HEK293T (cell line): Measurements from ENCODE around the gene MESD.

Experiments used
- CTCF ChIA-PET: fragments of 350-600 bp; formaldehyde crosslinking; extraction: SDS; loops from one replicate; lab custom pipeline; 2021; ENCODE audit warnings: antibody characterized with exemption, inconsistent platforms; lab: Yijun Ruan, JAX
- POLR2A ChIA-PET: fragments of 350-600 bp; formaldehyde crosslinking; extraction: SDS; loops from one replicate; lab custom pipeline; 2020; ENCODE audit warnings: antibody characterized with exemption, inconsistent platforms; lab: Yijun Ruan, JAX
- DNase-seq: peaks from one replicate; pipeline ENCODE4 v3.0.0; 2012; ENCODE audit warnings: mixed read lengths; ENCODE audit errors: extremely low spot score
- ARNT ChIP-seq: fragments of 450-650 bp; IDR thresholded peaks from 2 replicates; pipeline ENCODE4 v1.6.1; 2017; ENCODE audit warnings: mild to moderate bottlenecking
- BHLHE40 ChIP-seq: fragments of 450-650 bp; IDR thresholded peaks from 2 replicates; pipeline ENCODE4 v1.6.1; 2016; ENCODE audit warnings: mild to moderate bottlenecking, moderate library complexity, borderline replicate concordance
- CTBP1 ChIP-seq: fragments of 450-650 bp; IDR thresholded peaks from 2 replicates; pipeline ENCODE4 v1.6.1; 2016; ENCODE audit warnings: borderline replicate concordance
- ELF4 ChIP-seq: fragments of 450-650 bp; IDR thresholded peaks from 2 replicates; pipeline ENCODE4 v1.6.1; 2017; ENCODE audit warnings: antibody characterized with exemption
- FOXA1 ChIP-seq: fragments of 450-650 bp; IDR thresholded peaks from 2 replicates; pipeline ENCODE4 v1.6.1; 2016; ENCODE audit warnings: mild to moderate bottlenecking
- FOXK2 ChIP-seq: fragments of 450-650 bp; IDR thresholded peaks from 2 replicates; pipeline ENCODE4 v1.6.1; 2016; ENCODE audit warnings: mild to moderate bottlenecking
- FOXM1 ChIP-seq: fragments of 450-650 bp; IDR thresholded peaks from 2 replicates; pipeline ENCODE4 v1.6.1; 2017; ENCODE audit warnings: mild to moderate bottlenecking, borderline replicate concordance
- HDGF ChIP-seq: fragments of 450-650 bp; IDR thresholded peaks from 2 replicates; pipeline ENCODE4 v1.6.1; 2017; ENCODE audit warnings: antibody characterized with exemption, borderline replicate concordance
- L3MBTL2 ChIP-seq: fragments of 450-650 bp; conservative IDR thresholded peaks from 2 replicates; pipeline ENCODE4 v1.6.1; 2016; ENCODE audit warnings: mild to moderate bottlenecking
- LEF1 ChIP-seq: fragments of 450-650 bp; IDR thresholded peaks from 2 replicates; pipeline ENCODE4 v1.6.1; 2017; ENCODE audit warnings: mild to moderate bottlenecking, borderline replicate concordance
- NFRKB ChIP-seq: fragments of 450-650 bp; IDR thresholded peaks from 2 replicates; pipeline ENCODE4 v1.6.1; 2016; ENCODE audit warnings: mild to moderate bottlenecking, moderate library complexity
- PKNOX1 ChIP-seq: fragments of 450-650 bp; IDR thresholded peaks from 2 replicates; pipeline ENCODE4 v1.6.1; 2016
- SP1 ChIP-seq: fragments of 450-650 bp; IDR thresholded peaks from 2 replicates; pipeline ENCODE4 v1.6.1; 2017
- SUZ12 ChIP-seq: fragments of 450-650 bp; IDR thresholded peaks from 2 replicates; pipeline ENCODE4 v1.6.1; 2016; ENCODE audit warnings: mild to moderate bottlenecking
- TARDBP ChIP-seq: fragments of 450-650 bp; IDR thresholded peaks from 2 replicates; pipeline ENCODE4 v1.6.1; 2016
- ZNF384 ChIP-seq: fragments of 450-650 bp; IDR thresholded peaks from 2 replicates; pipeline ENCODE4 v1.6.1; 2016

Gene MESD

GRCh38 chr15:81032355-81032754 lies 42.7 kb upstream of the MESD start:
- ChIA-PET POLR2A (no interaction called here), CTCF (interaction anchor here (0.8 kb wide), 1 partner anchor 234 kb away, joined by 4 read pairs; no protein-coding TSS in a partner anchor)
- TF ChIP-seq ELF4 (no peak), LEF1 (no peak), ZNF384 (no peak), NFRKB (no peak), FOXM1 (no peak), FOXA1 (no peak), HDGF (no peak), TARDBP (no peak), SUZ12 (no peak), FOXK2 (no peak), CTBP1 (no peak), SP1 (no peak), L3MBTL2 (no peak), PKNOX1 (no peak), ARNT (no peak), BHLHE40 (no peak)
- no peak for DNase-seq

- no peak for DNase-seq
- no peak for TF ChIP-seq FOXK2
- TF ChIP-seq ARNT = no peak
- no peak for TF ChIP-seq ZNF384
- no peak for TF ChIP-seq BHLHE40
- no peak for TF ChIP-seq FOXM1
- no peak for TF ChIP-seq NFRKB
- TF ChIP-seq LEF1 = no peak
- TF ChIP-seq SP1 = no peak
- TF ChIP-seq L3MBTL2 = no peak
- no peak for TF ChIP-seq PKNOX1
- TF ChIP-seq CTBP1 = no peak
- TF ChIP-seq TARDBP = no peak
- TF ChIP-seq HDGF = no peak
- POLR2A ChIA-PET = no interaction called here
- CTCF ChIA-PET = no interaction called here
Observed at GRCh38 chr15:81031203-81031602, 41.6 kb upstream of the MESD start.

- CTCF ChIA-PET = no interaction called here
- no peak for DNase-seq
- no peak for TF ChIP-seq SP1
- no peak for TF ChIP-seq SUZ12
- no peak for TF ChIP-seq TARDBP
- no peak for TF ChIP-seq ELF4
- TF ChIP-seq CTBP1 = no peak
- no peak for TF ChIP-seq ZNF384
- TF ChIP-seq ARNT = no peak
- TF ChIP-seq PKNOX1 = no peak
- no peak for TF ChIP-seq NFRKB
- TF ChIP-seq L3MBTL2 = no peak
- no peak for TF ChIP-seq FOXK2
- TF ChIP-seq FOXA1 = no peak
- no peak for TF ChIP-seq HDGF
- no peak for TF ChIP-seq FOXM1
- TF ChIP-seq BHLHE40 = no peak
- POLR2A ChIA-PET = interaction anchor here (1.0 kb wide), 1 partner anchor 29 kb away, joined by 3 read pairs; no protein-coding TSS in a partner anchor
Observed at GRCh38 chr15:81030301-81030750, 40.7 kb upstream of the MESD start.

GRCh38 chr15:81029414-81030300 lies 40.0 kb upstream of the MESD start:
- TF ChIP-seq BHLHE40 = no peak
- TF ChIP-seq SP1 = no peak

GRCh38 chr15:81026836-81027599 lies 37.4 kb upstream of the MESD start:
- no peak for DNase-seq
- POLR2A ChIA-PET = interaction anchor here (1.0 kb wide), 1 partner anchor 22 kb away, joined by 3 read pairs; no protein-coding TSS in a partner anchor
- CTCF ChIA-PET = interaction anchor here (1.9 kb wide), 1 partner anchor 239 kb away, joined by 6 read pairs; no protein-coding TSS in a partner anchor
- no peak for TF ChIP-seq PKNOX1
- TF ChIP-seq FOXK2 = no peak
- no peak for TF ChIP-seq FOXM1
- no peak for TF ChIP-seq L3MBTL2
- no peak for TF ChIP-seq TARDBP
- no peak for TF ChIP-seq ELF4
- no peak for TF ChIP-seq HDGF
- TF ChIP-seq BHLHE40 = no peak
- no peak for TF ChIP-seq SUZ12
- no peak for TF ChIP-seq LEF1
- TF ChIP-seq FOXA1 = no peak
- TF ChIP-seq CTBP1 = no peak
- TF ChIP-seq SP1 = no peak
- no peak for TF ChIP-seq NFRKB
- TF ChIP-seq ARNT = no peak

More at GRCh38 chr15:81029414-81030300, 40.0 kb upstream of the MESD start:
- no peak for DNase-seq
- ChIA-PET CTCF (no interaction called here), POLR2A (interaction anchor here (1.0 kb wide), 1 partner anchor 28 kb away, joined by 3 read pairs; no protein-coding TSS in a partner anchor)
